Ascending aorta (tissue), 2 donors: ENCODE data around the gene SIRPA. TPM values are rescaled to one million over a fixed set of nuclear protein-coding genes. Genes with fewer than 3 reads are reported as not detected.

Source experiments
- DNase-seq, 2 donors: peaks; one replicate each; pipeline ENCODE4 v3.0.0-alpha.2; 2019; ENCODE audit warnings: low spot score in 2 of 2
- H3K27ac ChIP-seq, 2 donors: fragments of 200-600 bp; sonication (generic); one replicate each; pipeline ENCODE4 v1.5.1; 2016 to 2017; ENCODE audit warnings: mild to moderate bottlenecking in 1 of 2
- H3K27me3 ChIP-seq: fragments of 200-600 bp; sonication (generic); one replicate; pipeline ENCODE4 v1.5.1; 2017
- H3K36me3 ChIP-seq, 2 donors: fragments of 200-600 bp; sonication (generic); one replicate each; pipeline ENCODE4 v1.5.1; 2016
- H3K4me1 ChIP-seq, 2 donors: fragments of 200-600 bp; sonication (generic); one replicate each; pipeline ENCODE4 v1.5.1; 2016 to 2017; ENCODE audit warnings: mild to moderate bottlenecking in 1 of 2
- H3K4me3 ChIP-seq, 2 donors: fragments of 200-600 bp; sonication (generic); one replicate each; pipeline ENCODE4 v1.5.1; 2016 to 2017; ENCODE audit warnings: mild to moderate bottlenecking in 1 of 2
- H3K9me3 ChIP-seq, 2 donors: fragments of 200-600 bp; sonication (generic); one replicate each; pipeline ENCODE4 v1.5.1; 2016
- CTCF ChIP-seq, 3 experiments: fragments of 200-600 bp in 2 of 3; fragments of 450-650 bp in 1 of 3; sonication (generic) in 2 of 3; IDR thresholded peaks; one replicate each; pipeline ENCODE4 v1.5.1; 2016 to 2019; ENCODE audit warnings: antibody characterized with exemption in 3 of 3, mild to moderate bottlenecking in 1 of 3, moderate library complexity in 1 of 3
- intact Hi-C: fragments of 100-400 bp; cut with DNase I; formaldehyde crosslinking; loops from one replicate; pipeline ENCODE4 v1.15.1; 2023
- total RNA-seq: library from RNA; depleted of rRNA; stranded (reverse); fragments of >200 nt; gene quantifications from one replicate; pipeline ENCODE4 v1.1.0, GENCODE V29; 2016

SIRPA gene
- total RNA-seq, 1 donor from 2014 or later, result 72.8 TPM

GRCh38 chr20:1979106-1979778, 84.0 kb downstream of the SIRPA start:
- H3K27ac ChIP-seq, result no peak overlapping the region
- no peaks in the 10 kb centered on the region for H3K4me1 ChIP-seq
- H3K4me3 ChIP-seq, result no peak overlapping the region
- TF ChIP-seq CTCF (IDR thresholded peaks at IDR 0.05), result no peak
- no peak for DNase-seq
- H3K27me3 ChIP-seq, result no peaks in the 10 kb centered on the region
- intact Hi-C loops, result no loop called here
- H3K36me3 ChIP-seq, result no peaks in the 10 kb centered on the region
- H3K9me3 ChIP-seq, result no peaks in the 10 kb centered on the region

- H3K4me3 ChIP-seq, result no peak overlapping the region
- DNase-seq, result peak in 1 of 2 donors; percentile 45
- no peaks in the 10 kb centered on the region for H3K36me3 ChIP-seq
- intact Hi-C loops, result no loop called here
- H3K4me1 ChIP-seq, result no peaks in the 10 kb centered on the region
- H3K9me3 ChIP-seq, result no peaks in the 10 kb centered on the region
- no peaks in the 10 kb centered on the region for H3K27me3 ChIP-seq
- no peak overlapping the region for H3K27ac ChIP-seq
- no peak for TF ChIP-seq CTCF (IDR thresholded peaks at IDR 0.05)
Measured at GRCh38 chr20:1982686-1983085, 87.5 kb downstream of the SIRPA start.

DNA sequence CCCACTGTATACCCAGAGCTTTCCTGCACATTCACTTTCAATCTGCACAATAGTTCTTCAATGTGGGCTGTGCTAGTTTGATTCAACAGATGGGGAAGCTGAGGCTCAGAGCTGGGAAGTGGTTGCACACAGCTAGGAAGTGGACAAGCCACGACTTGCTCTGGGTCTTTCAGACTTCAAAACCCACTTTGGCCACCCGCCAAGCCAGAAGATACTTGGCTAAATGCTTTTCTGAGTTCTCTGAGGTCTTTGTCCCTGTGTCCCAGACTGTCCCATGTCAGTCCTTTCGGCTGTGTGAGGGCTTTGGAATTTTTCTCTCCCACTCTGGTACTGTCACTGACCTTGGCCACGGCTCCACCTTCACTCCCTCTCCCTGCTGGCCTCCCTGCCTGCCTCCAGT, 88.1 kb downstream of the SIRPA start:
- Histone ChIP-seq H3K27me3 (no peaks in the 10 kb centered on the region), H3K36me3 (no peaks in the 10 kb centered on the region), H3K4me1 (no peaks in the 10 kb centered on the region), H3K4me3 (no peak overlapping the region), H3K9me3 (no peaks in the 10 kb centered on the region), H3K27ac (no peak overlapping the region)
- intact Hi-C loops, result no loop called here
- DNase-seq, result no peak
- no peak for TF ChIP-seq CTCF (IDR thresholded peaks at IDR 0.05)

GRCh38 chr20:1987826-1988225, 92.6 kb downstream of the SIRPA start:
- H3K4me3 ChIP-seq, result no peak overlapping the region
- H3K27ac ChIP-seq, result no peak overlapping the region
- no peaks in the 10 kb centered on the region for H3K36me3 ChIP-seq
- H3K27me3 ChIP-seq, result no peaks in the 10 kb centered on the region
- DNase-seq, result no peak
- intact Hi-C loops, result no loop called here
- TF ChIP-seq CTCF (IDR thresholded peaks at IDR 0.05), result no peak
- no peaks in the 10 kb centered on the region for H3K9me3 ChIP-seq
- no peaks in the 10 kb centered on the region for H3K4me1 ChIP-seq

Other genes with a start within 250 kb of the SIRPA start
- gene SIRPG, start 237.6 kb upstream of the SIRPA start, total RNA-seq, result not detected
- gene PDYN, start 98.7 kb downstream of the SIRPA start, total RNA-seq, result not detected
- 11.2 TPM for gene STK35, start 206.4 kb downstream of the SIRPA start, total RNA-seq